Vagina (tissue), 2 donors: ENCODE measurements around the gene ARHGAP23. TPM values are rescaled to one million over a fixed set of nuclear protein-coding genes. Genes with fewer than 3 reads are reported as not detected.

Experiments used
- DNase-seq, 2 donors: peaks; one replicate each; pipeline ENCODE4 v3.0.0-alpha.2; 2017; ENCODE audit errors: extremely low spot score in 2 of 2
- H3K27ac ChIP-seq: fragments of 200-600 bp; sonication (generic); one replicate; pipeline ENCODE4 v1.5.1; 2019
- H3K27me3 ChIP-seq: fragments of 200-600 bp; sonication (generic); one replicate; pipeline ENCODE4 v1.5.1; 2019
- H3K36me3 ChIP-seq, 2 donors: fragments of 200-600 bp; sonication (generic); one replicate each; pipeline ENCODE4 v1.5.1; 2017 to 2019
- H3K4me1 ChIP-seq: fragments of 200-600 bp; sonication (generic); one replicate; pipeline ENCODE4 v1.5.1; 2019
- H3K4me3 ChIP-seq, 2 donors: fragments of 200-600 bp; sonication (generic); 1 replicate in 1 of 2; 2 replicates in 1 of 2; pipeline ENCODE4 v1.5.1; 2016 to 2019
- H3K9me3 ChIP-seq: fragments of 200-600 bp; sonication (generic); one replicate; pipeline ENCODE4 v1.5.1; 2019
- CTCF ChIP-seq, 3 experiments: fragments of 450-650 bp in 2 of 3; fragments of 200-600 bp in 1 of 3; sonication (generic) in 1 of 3; IDR thresholded peaks; one replicate each; pipeline ENCODE4 v1.5.1; 2017 to 2019; ENCODE audit warnings: antibody characterized with exemption in 3 of 3, mild to moderate bottlenecking in 2 of 3, moderate library complexity in 2 of 3
- POLR2A ChIP-seq, 2 donors: fragments of 450-650 bp; IDR thresholded peaks; one replicate each; pipeline ENCODE4 v1.6.1; 2017; ENCODE audit warnings: antibody characterized with exemption in 2 of 2, mild to moderate bottlenecking in 2 of 2, moderate library complexity in 2 of 2
- POLR2AphosphoS5 ChIP-seq, 2 donors: sonication (generic); formaldehyde crosslinking; IDR thresholded peaks; one replicate each; pipeline ENCODE4 v1.9.0; 2017; ENCODE audit warnings: antibody characterized with exemption in 2 of 2, mild to moderate bottlenecking in 2 of 2, low read depth in 1 of 2; ENCODE audit not compliant: insufficient read depth in 1 of 2
- intact Hi-C: fragments of 100-400 bp; cut with DNase I; formaldehyde crosslinking; loops from one replicate; pipeline ENCODE4 v1.15.1; 2023
- total RNA-seq: library from RNA; depleted of rRNA; stranded (reverse); fragments of >200 nt; gene quantifications from one replicate; pipeline ENCODE4 v1.2.3, GENCODE V29; 2016

ARHGAP23 gene
- total RNA-seq, 1 donor from 2014 or later: 70.2 TPM

DNA sequence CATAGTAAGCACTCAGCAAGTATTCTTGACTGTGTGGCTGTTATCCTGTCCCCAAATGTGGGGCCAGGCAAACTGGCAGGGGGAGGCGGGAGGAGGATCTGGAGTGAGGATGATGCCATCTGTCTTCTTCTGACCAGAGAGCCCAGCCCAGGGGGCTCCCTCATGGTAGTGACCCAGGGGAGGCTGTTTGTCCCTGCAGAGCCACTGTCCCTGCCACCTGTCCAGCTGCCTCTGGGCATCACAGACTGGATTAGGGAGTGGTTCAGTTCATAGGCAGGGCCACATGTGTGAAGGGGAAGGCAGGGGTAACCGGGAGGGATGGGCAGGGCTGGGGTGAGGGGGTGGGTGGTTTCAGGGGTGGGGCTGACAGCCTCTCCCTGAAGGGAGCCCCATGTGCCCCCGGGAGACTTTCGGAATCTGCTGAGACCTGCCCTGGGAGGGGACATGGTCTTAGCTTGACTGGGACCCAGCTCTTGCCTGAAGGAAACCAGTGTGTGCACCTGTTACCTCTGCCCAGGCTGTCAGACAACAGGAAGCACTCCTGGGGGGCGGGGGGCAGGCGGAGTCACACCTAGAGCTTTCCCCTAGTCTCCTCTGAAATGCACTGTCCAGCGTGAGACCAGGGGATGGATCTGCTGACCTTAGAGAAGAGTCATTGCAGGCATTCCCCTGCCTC, 15.2 kb downstream of the ARHGAP23 start:
- Histone ChIP-seq H3K36me3 (no peaks in the 10 kb centered on the region), H3K27me3 (no peaks in the 10 kb centered on the region), H3K9me3 (no peaks in the 10 kb centered on the region), H3K27ac (no peak overlapping the region), H3K4me3 (no peak overlapping the region), H3K4me1 (peaks cover 48% of the 10 kb centered on the region)
- intact Hi-C loops: loop anchor here (5.0 kb wide), 1 partner anchor 34 kb away; no protein-coding TSS in a partner anchor
- no peak for TF ChIP-seq POLR2AphosphoS5 (IDR thresholded peaks at IDR 0.05; ENCODE audit: insufficient read depth in 1 of 2, low read depth in 1 of 2)
- TF ChIP-seq CTCF (IDR thresholded peaks at IDR 0.05): no peak
- TF ChIP-seq POLR2A (IDR thresholded peaks at IDR 0.05): no peak
- DNase-seq: no peak

DNA sequence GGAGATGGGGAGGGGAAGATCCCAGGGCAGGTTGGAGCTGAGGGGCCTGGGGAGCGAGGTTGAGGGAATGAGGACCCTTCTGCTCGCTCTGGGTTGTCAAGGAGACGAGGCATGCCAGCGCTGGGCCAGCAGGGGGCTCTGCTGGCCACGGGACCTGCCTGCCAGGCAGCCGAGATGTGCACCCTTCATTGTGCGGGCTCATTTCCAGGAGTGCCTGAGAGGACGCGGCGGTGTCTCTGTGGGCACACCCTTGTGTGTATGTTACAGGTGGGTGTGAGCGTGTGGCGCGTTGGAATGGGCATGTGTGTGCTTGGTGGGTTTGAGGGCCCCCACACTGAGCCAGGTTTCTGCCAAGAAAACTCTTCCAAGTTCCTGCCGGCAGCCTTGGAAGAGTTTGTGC, 15.9 kb downstream of the ARHGAP23 start:
- Histone ChIP-seq H3K4me1 (peaks cover 54% of the 10 kb centered on the region), H3K36me3 (no peaks in the 10 kb centered on the region), H3K9me3 (no peaks in the 10 kb centered on the region), H3K4me3 (no peak overlapping the region), H3K27me3 (no peaks in the 10 kb centered on the region), H3K27ac (no peak overlapping the region)
- TF ChIP-seq CTCF (IDR thresholded peaks at IDR 0.05): peak; percentile 88 to 95 (median 93)
- TF ChIP-seq POLR2AphosphoS5 (IDR thresholded peaks at IDR 0.05; ENCODE audit: insufficient read depth in 1 of 2, low read depth in 1 of 2): peak; percentile 42 to 56
- no peak for TF ChIP-seq POLR2A (IDR thresholded peaks at IDR 0.05)
- intact Hi-C loops: loop anchor here (5.0 kb wide), 1 partner anchor 33 kb away; no protein-coding TSS in a partner anchor
- DNase-seq: no peak

DNA sequence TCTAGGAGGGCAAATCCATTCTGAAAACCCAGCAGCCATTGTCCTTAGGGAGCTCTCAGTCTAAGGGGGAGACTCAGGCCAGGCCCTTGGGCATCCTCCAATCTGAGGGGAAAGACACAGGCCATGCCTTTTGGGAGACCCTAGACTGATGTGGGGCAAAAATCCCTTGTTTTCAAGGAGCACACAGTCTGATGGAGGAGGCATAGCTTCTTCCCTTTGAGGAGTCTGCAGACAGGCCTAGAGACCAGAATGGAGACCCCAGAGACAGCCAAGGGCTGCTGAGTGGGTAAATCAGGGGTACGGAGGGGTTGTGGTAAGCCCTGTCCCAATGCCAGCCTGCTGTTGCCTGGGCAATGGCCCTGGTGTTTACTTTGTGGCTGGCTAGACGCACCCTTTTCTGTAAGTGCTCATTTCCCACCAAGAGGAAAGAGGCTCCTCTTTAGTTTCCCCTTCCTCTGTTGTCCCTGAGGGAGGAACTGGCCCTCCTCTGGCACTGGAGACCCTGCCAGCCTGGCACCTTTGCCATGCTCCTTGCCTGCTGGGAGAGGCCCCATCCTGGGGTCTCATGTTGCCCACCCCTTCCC, 19.3 kb downstream of the ARHGAP23 start:
- intact Hi-C loops: no loop called here
- no peaks in the 10 kb centered on the region for H3K27me3 ChIP-seq
- H3K9me3 ChIP-seq: no peaks in the 10 kb centered on the region
- TF ChIP-seq CTCF (IDR thresholded peaks at IDR 0.05) (no peak), POLR2AphosphoS5 (IDR thresholded peaks at IDR 0.05; ENCODE audit: insufficient read depth in 1 of 2, low read depth in 1 of 2) (no peak), POLR2A (IDR thresholded peaks at IDR 0.05) (no peak)
- peak overlapping the region; percentile 61 for H3K27ac ChIP-seq
- DNase-seq: no peak
- no peaks in the 10 kb centered on the region for H3K36me3 ChIP-seq
- peaks cover 72% of the 10 kb centered on the region for H3K4me1 ChIP-seq
- no peak overlapping the region for H3K4me3 ChIP-seq

GRCh38 chr17:38448208-38448771, 20.0 kb downstream of the ARHGAP23 start:
- Histone ChIP-seq H3K4me3 (no peak overlapping the region), H3K9me3 (no peaks in the 10 kb centered on the region), H3K27ac (peak overlapping the region; percentile 61), H3K36me3 (no peaks in the 10 kb centered on the region), H3K4me1 (peaks cover 72% of the 10 kb centered on the region), H3K27me3 (no peaks in the 10 kb centered on the region)
- TF ChIP-seq POLR2AphosphoS5 (IDR thresholded peaks at IDR 0.05; ENCODE audit: insufficient read depth in 1 of 2, low read depth in 1 of 2) (no peak), CTCF (IDR thresholded peaks at IDR 0.05) (no peak), POLR2A (IDR thresholded peaks at IDR 0.05) (no peak)
- DNase-seq: no peak
- intact Hi-C loops: no loop called here

GRCh38 chr17:38449364-38449763, 21.1 kb downstream of the ARHGAP23 start:
- H3K4me3 ChIP-seq: no peak overlapping the region
- H3K36me3 ChIP-seq: no peaks in the 10 kb centered on the region
- peak overlapping the region; percentile 82 for H3K27ac ChIP-seq
- no peaks in the 10 kb centered on the region for H3K9me3 ChIP-seq
- TF ChIP-seq POLR2AphosphoS5 (IDR thresholded peaks at IDR 0.05; ENCODE audit: insufficient read depth in 1 of 2, low read depth in 1 of 2) (peak; percentile 30 to 44), CTCF (IDR thresholded peaks at IDR 0.05) (no peak), POLR2A (IDR thresholded peaks at IDR 0.05) (no peak)
- H3K4me1 ChIP-seq: peaks cover 65% of the 10 kb centered on the region
- intact Hi-C loops: no loop called here
- H3K27me3 ChIP-seq: no peaks in the 10 kb centered on the region
- DNase-seq: no peak
